RCC 7860 (cell line): ENCODE results near the gene SLC23A2.
A peak's percentile ranks its signal among the peaks of the same experiment; 100 is the strongest.

ENCODE experiments used
- DNase-seq: peaks from one replicate; pipeline ENCODE4 v3.0.0-alpha.2; 2015; ENCODE audit warnings: low spot score
- FAIRE-seq: peaks from 2 replicates; lab custom pipeline; 2012; peaks lifted over from hg19 to GRCh38; lab: Jason Lieb, UNC

The SLC23A2 gene

GRCh38 chr20:4828830-4829513 lies 172.3 kb downstream of the SLC23A2 start:
- DNase-seq (no peak), FAIRE-seq (no peak)

DNA sequence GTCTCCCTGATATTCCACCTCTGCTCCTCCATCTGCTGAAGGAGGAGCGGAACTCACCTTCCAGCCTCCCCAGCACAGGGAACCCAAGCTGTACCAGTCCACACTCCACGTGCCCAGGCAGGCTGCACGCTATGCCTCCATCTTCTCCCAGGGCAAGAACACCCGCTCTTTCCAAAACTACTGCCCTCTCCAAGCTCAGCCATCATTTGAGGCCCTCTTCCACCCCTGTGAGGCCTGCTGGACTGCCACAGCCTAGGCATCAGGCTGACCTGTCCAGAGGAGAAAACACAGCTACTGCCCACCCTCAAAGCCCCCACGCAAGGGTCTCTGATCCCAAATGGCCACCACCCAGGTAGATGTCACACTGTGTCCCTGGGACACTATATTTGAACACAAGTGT lies 179.7 kb downstream of the SLC23A2 start:
- FAIRE-seq (no peak), DNase-seq (no peak)

- FAIRE-seq: no peak
- peak; percentile 67 for DNase-seq
Measured at GRCh38 chr20:4820806-4821518, 180.3 kb downstream of the SLC23A2 start.

DNA sequence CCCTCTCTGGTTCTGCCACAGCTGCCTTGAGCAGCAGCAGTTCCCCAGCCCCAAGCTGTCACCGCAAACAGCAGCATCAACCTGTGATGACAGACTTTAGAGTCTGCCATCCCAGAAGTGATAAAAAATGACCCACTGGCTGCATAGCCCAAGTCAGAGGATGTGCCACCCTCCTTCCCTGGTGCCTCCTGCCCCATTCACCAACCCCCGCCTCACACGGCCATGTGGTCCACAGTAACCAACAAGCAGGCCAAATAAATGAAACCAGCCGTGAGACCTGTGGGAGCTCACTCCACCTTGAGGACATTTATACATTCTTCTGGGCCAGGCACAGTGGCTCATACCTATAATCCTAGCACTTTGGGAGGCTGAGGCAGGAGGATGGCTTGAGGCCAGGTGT lies 181.4 kb downstream of the SLC23A2 start:
- DNase-seq: no peak
- FAIRE-seq: no peak

- FAIRE-seq (peak; percentile 91), DNase-seq (peak; percentile 93)
Measured at GRCh38 chr20:4817230-4817671, 184.1 kb downstream of the SLC23A2 start.

DNA sequence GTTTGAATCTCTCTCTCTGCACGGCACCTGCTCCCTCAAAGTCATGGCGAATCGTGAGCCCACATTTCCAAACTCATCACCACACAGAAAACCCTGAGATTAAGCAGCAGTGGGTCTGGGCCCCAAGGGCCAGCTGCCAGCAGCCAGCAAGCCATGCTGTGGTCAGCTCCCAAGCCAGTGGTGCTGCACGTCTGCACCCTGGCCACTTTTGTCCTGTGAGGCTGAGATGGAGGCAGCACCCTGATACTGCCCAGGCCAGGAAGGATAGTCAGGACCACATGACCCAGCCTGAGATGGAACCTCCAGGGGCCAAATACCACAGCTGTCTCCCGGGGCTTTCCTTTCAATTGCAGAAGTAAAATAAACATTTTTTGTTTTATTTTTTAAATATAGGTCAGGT lies 185.7 kb downstream of the SLC23A2 start:
- DNase-seq: no peak
- no peak for FAIRE-seq

GRCh38 chr20:4814696-4815252 lies 186.5 kb downstream of the SLC23A2 start:
- DNase-seq: no peak
- FAIRE-seq: no peak

DNA sequence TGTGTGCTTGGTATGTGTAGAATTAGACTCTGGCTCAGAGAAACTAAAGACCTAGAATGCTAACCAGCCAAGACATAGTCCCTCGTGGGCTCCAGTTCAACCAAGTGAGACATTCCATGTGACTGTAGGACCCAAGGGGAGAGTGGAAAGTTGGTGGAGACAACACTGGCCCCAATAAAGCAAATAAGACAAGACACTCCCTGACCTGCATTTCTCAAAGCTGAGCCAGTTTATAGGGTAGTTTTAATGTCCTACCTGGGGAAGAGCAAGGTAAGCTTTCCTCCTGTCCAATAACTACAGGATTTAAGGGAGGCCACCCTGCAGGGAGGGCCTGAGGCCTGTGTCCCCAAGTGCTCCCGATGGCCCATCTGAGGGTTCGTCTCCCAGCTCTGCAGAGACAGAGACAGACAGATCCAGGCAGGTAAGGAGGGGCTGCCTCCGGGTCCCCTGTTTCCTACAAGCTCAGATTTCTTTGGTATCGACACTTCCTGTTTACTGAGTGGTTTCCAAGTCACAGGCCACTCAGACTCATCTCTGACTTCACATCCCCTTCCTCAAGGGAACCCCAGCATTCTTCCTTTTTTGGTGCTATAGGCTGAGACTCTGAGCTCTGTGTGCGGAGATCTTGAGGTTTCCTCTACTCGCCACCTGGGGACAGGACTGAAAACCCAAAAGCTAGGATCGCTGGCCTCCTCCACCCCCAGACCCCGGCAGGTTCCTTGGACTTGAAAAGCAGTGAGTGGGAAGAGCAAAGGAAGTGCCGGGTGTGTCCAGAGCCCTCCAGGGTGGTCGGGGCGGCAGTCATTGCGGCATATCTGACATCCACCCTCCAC lies 187.2 kb downstream of the SLC23A2 start:
- FAIRE-seq (no peak), DNase-seq (no peak)

GRCh38 chr20:4813076-4813862 lies 188.0 kb downstream of the SLC23A2 start:
- DNase-seq: no peak
- FAIRE-seq: no peak

GRCh38 chr20:4812641-4813075 lies 188.7 kb downstream of the SLC23A2 start:
- DNase-seq (no peak), FAIRE-seq (no peak)

GRCh38 chr20:4812216-4812615 lies 189.1 kb downstream of the SLC23A2 start:
- FAIRE-seq: no peak
- DNase-seq: no peak

GRCh38 chr20:4811661-4812181 lies 189.6 kb downstream of the SLC23A2 start:
- FAIRE-seq (no peak), DNase-seq (no peak)

- FAIRE-seq: no peak
- no peak for DNase-seq
Measured at GRCh38 chr20:4811257-4811656, 190.1 kb downstream of the SLC23A2 start.

GRCh38 chr20:4810426-4811019 lies 190.8 kb downstream of the SLC23A2 start:
- no peak for DNase-seq
- no peak for FAIRE-seq

GRCh38 chr20:4809707-4810106 lies 191.6 kb downstream of the SLC23A2 start:
- DNase-seq: no peak
- no peak for FAIRE-seq

- DNase-seq (no peak), FAIRE-seq (no peak)
Measured at GRCh38 chr20:4808872-4809271, 192.4 kb downstream of the SLC23A2 start.

GRCh38 chr20:4805663-4806449 lies 195.5 kb downstream of the SLC23A2 start:
- FAIRE-seq: no peak
- DNase-seq: no peak

- FAIRE-seq (no peak), DNase-seq (no peak)
Measured at GRCh38 chr20:4802527-4802926, 198.8 kb downstream of the SLC23A2 start.
